Glomerular endothelial cell (primary cell): ENCODE data around the gene HOMER3. TPM values are rescaled to one million over a fixed set of nuclear protein-coding genes. Genes with fewer than 3 reads are reported as not detected.
"Not testable (repeated sequence)": the region's sequence is repeated elsewhere in the genome, so short reads cannot be mapped to it uniquely, and the experiment has no call there.

Source experiments
- DNase-seq: peaks from one replicate; pipeline ENCODE4 v3.0.0-alpha.2; 2011; ENCODE audit warnings: low read depth, low spot score; ENCODE audit errors: extremely low read depth
- total RNA-seq: library from RNA; depleted of rRNA; stranded (reverse); fragments of >200 nt; gene quantifications from 2 replicates; pipeline ENCODE4 v1.2.3, GENCODE V29; 2015

HOMER3 gene
- total RNA-seq, 1 donor from 2014 or later: 518 TPM

GRCh38 chr19:18928018-18928805 lies 12.8 kb downstream of the HOMER3 start:
- no peak for DNase-seq

- no peak for DNase-seq
Observed at GRCh38 chr19:18924684-18925213, 16.3 kb downstream of the HOMER3 start.

GRCh38 chr19:18922228-18922985 lies 18.6 kb downstream of the HOMER3 start:
- no peak for DNase-seq

GRCh38 chr19:18921593-18921992 lies 19.4 kb downstream of the HOMER3 start:
- no peak for DNase-seq

- DNase-seq: no peak
Observed at GRCh38 chr19:18920400-18920799, 20.6 kb downstream of the HOMER3 start.

- no peak for DNase-seq
Observed at GRCh38 chr19:18919900-18920214, 21.2 kb downstream of the HOMER3 start.

- peak; percentile 96 for DNase-seq
Observed at GRCh38 chr19:18919086-18919899, 21.7 kb downstream of the HOMER3 start, which contains the start of the genes COPE and DDX49. COPE (minus strand) TSS chr19:18919387; CDS start chr19:18919348, 39 bp downstream. DDX49 (plus strand) TSS chr19:18919715; CDS start chr19:18919742, 27 bp downstream.

GRCh38 chr19:18917593-18917992 lies 23.4 kb downstream of the HOMER3 start:
- not testable (repeated sequence) for DNase-seq

- DNase-seq: no peak
Observed at GRCh38 chr19:18915639-18916038, 25.4 kb downstream of the HOMER3 start.

- no peak for DNase-seq
Observed at GRCh38 chr19:18913466-18913865, 27.6 kb downstream of the HOMER3 start.

GRCh38 chr19:18912933-18913332 lies 28.1 kb downstream of the HOMER3 start:
- DNase-seq: no peak

- no peak for DNase-seq
Observed at GRCh38 chr19:18910801-18911436, 30.1 kb downstream of the HOMER3 start.

GRCh38 chr19:18910010-18910409 lies 31.0 kb downstream of the HOMER3 start:
- DNase-seq: no peak

GRCh38 chr19:18908917-18909619 lies 31.9 kb downstream of the HOMER3 start:
- no peak for DNase-seq

GRCh38 chr19:18906605-18907519 lies 34.2 kb downstream of the HOMER3 start:
- no peak for DNase-seq

GRCh38 chr19:18905513-18906236 lies 35.3 kb downstream of the HOMER3 start:
- no peak for DNase-seq

GRCh38 chr19:18905058-18905456 lies 36.0 kb downstream of the HOMER3 start:
- DNase-seq: no peak
